Epithelial cell of proximal tubule (primary cell): ENCODE results near the gene COL9A3. TPM values are rescaled to one million over a fixed set of nuclear protein-coding genes. Genes with fewer than 3 reads are reported as not detected.

Experiments used
- DNase-seq: peaks from one replicate; pipeline ENCODE4 v3.0.0-alpha.2; 2011; ENCODE audit warnings: low read depth
- H3K4me3 ChIP-seq: 2 replicates; pipeline ENCODE4 v1.5.1; 2011; ENCODE audit warnings: low read depth, mild to moderate bottlenecking, low read length
- CTCF ChIP-seq: conservative IDR thresholded peaks from 2 replicates; pipeline ENCODE4 v1.5.1; 2012; ENCODE audit warnings: low read depth, mild to moderate bottlenecking, low read length
- total RNA-seq: library from RNA; depleted of rRNA; stranded (reverse); fragments of >200 nt; gene quantifications from 2 replicates; pipeline ENCODE4 v1.2.3, GENCODE V29; 2015

Gene COL9A3
- total RNA-seq, 1 donor from 2014 or later: 2.8 TPM

DNA sequence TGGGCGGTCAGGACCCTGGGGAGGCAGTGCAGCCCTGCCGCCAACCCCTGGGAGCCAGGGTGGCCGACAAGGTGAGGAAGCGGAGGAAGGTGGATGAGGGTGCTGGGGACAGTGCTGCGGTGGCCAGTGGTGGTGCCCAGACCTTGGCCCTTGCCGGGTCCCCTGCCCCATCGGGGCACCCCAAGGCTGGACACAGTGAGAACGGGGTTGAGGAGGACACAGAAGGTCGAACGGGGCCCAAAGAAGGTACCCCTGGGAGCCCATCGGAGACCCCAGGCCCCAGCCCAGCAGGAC is 4.0 kb upstream of the COL9A3 start:
- H3K4me3 ChIP-seq: no peak overlapping the region
- no peak for DNase-seq
- no peak for TF ChIP-seq CTCF

DNA sequence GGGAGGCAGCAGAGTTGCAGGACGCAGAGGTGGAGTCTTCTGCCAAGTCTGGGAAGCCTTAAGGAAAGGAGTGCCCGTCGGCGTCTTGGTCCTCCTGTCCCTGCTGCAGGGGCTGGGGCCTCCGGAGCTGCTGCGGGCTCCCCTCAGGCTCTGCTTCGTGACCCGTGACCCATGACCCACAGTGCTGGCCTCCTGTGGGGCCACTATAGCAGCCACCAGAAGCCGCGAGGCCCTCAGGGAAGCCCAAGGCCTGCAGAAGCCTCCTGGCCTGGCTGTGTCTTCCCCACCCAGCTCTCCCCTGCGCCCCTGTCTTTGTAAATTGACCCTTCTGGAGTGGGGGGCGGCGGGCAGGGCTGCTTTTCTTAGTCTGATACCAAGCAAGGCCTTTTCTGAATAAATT is 3.3 kb upstream of the COL9A3 start:
- TF ChIP-seq CTCF: no peak
- DNase-seq: no peak
- H3K4me3 ChIP-seq: no peak overlapping the region

DNA sequence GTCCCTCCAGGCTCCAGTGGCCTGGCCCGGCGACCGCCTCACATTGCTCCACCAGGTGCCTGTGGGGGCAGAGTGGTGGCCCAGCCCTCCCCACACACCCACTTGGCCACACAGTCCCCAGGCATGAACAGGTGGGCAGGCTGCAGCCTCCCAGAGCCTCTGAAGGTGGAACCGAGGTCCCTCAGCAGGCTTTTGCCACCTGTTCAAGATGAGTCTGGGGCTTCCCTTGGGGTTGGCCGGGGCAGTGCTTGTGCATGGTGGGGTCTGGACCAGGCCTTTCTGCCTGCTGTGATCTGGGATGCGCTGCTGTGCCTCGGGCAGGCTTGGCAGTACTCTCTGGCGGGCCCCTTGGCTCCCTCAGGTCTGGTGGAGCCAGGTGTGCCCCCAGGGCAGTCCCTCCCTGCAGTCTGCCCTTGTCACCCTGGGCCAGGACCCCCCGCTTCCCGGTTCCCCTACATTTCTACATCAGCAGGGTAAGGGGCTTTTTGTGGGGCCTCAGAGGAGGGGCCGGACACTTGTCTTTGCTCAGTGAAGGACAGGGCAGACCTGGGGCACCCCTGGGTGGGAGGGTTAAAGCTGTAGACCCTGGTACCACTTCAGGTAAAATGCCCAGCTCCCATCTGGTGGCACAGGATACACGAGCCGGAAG is 2.7 kb upstream of the COL9A3 start:
- DNase-seq: no peak
- H3K4me3 ChIP-seq: no peak overlapping the region
- TF ChIP-seq CTCF: no peak

DNA sequence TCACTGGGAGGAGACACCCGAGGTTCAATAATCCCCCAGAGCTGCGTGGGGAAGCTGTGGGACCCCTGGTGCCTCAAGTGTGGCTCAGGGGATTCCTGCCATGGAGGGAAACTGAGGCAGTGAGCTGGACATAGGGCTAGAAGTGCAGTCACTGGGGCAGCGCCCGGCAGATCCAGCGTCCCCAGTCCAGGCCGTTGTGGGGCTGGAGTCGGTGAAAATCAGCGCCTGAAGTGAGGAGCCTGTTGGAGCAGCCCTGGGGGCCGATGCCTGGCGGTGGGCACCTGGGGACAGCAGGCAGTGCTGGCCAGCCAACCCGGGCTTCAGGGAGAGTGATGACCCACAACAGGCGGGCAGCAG is 2.2 kb upstream of the COL9A3 start:
- TF ChIP-seq CTCF: no peak
- no peak overlapping the region for H3K4me3 ChIP-seq
- DNase-seq: no peak

GRCh38 chr20:62815066-62815991 is 1.5 kb upstream of the COL9A3 start:
- TF ChIP-seq CTCF: no peak
- no peak for DNase-seq
- H3K4me3 ChIP-seq: no peak overlapping the region

DNA sequence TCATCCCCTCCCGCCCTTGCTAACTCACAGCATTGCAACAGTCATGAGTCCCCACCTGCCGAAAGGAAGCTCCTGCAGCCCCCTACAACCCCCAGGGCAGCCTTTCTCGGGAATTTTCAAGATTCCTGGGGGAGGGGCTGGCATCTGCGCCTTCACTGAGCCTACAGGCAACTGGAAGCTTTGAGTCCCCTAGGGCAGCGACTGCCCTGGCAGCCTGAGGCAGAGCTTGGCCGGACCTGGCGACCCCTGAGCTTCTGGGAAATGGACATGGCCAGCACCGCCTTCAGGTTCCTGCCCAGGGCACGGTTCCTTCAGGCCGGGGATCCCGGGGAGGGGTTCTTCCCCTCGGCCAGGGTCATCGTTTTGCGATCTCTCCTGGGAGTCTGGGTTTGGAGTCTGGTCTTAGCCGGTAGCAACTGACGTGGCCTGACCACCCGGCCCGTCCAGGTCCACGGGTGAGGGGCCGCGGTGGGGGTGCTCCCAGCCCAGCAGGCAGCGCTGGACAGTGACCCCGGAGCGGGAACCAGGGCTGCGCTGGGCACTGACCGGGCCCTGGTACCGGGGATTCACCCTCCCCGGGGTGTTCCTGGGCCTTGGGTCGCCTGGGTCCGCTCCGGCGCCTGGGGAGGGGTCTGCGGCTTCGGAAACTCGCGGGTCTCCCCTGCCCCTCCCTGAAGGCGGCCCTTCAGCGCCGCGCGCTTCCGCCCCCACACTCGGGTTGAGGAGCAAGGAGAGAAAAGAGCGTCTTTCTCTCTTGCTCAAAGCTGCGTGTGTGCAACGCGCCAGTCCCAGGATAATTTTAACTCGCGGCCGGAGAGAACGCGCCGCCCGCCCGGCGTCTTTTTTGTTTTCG is 593 bp upstream of the COL9A3 start:
- no peak for TF ChIP-seq CTCF
- DNase-seq: no peak
- no peak overlapping the region for H3K4me3 ChIP-seq
